Transverse colon (tissue), 4 donors: Measurements from ENCODE around the gene DPP10.

Experiments
- CTCF ChIP-seq, 5 experiments: fragments of 200-600 bp in 3 of 5; fragments of 450-650 bp in 2 of 5; sonication (generic) in 3 of 5; IDR thresholded peaks; 1 replicate in 2 of 5; 2 replicates in 3 of 5; pipeline ENCODE4 v1.5.1; 2016 to 2017; ENCODE audit warnings: antibody characterized with exemption in 5 of 5, inconsistent platforms in 3 of 5, mild to moderate bottlenecking in 2 of 5, moderate library complexity in 1 of 5
- POLR2AphosphoS5 ChIP-seq, 3 donors: sonication (generic); formaldehyde crosslinking; IDR thresholded peaks; one replicate each; pipeline ENCODE4 v1.6.1; 2016; ENCODE audit warnings: antibody characterized with exemption in 3 of 3

- TF ChIP-seq CTCF (IDR thresholded peaks at IDR 0.05) (no peak), POLR2AphosphoS5 (IDR thresholded peaks at IDR 0.05) (no peak)
These were observed 312.6 kb downstream of the DPP10 start for GRCh38 chr2:114754907-114755563.
